Glutamatergic neuron (in vitro differentiated cells): ENCODE data around the gene FALEC. TPM values are rescaled to one million over a fixed set of nuclear protein-coding genes. Genes with fewer than 3 reads are reported as not detected.

ENCODE experiments used
- DNase-seq: peaks from one replicate; pipeline ENCODE4 v3.0.0; 2022
- H3K27ac Mint-ChIP-seq: one replicate; pipeline ENCODE4 v1.8.0; 2020; ENCODE audit warnings: mild to moderate bottlenecking, mixed read lengths, inconsistent platforms; ENCODE audit not compliant: unreplicated experiment
- H3K27me3 Mint-ChIP-seq: one replicate; pipeline ENCODE4 v1.8.0; 2020; ENCODE audit warnings: mild to moderate bottlenecking, moderate library complexity, mixed read lengths, inconsistent platforms; ENCODE audit not compliant: unreplicated experiment
- H3K36me3 Mint-ChIP-seq: one replicate; pipeline ENCODE4 v1.8.0; 2020; ENCODE audit warnings: mild to moderate bottlenecking, mixed read lengths, inconsistent platforms; ENCODE audit not compliant: unreplicated experiment
- H3K4me1 Mint-ChIP-seq: one replicate; pipeline ENCODE4 v1.8.0; 2020; ENCODE audit warnings: mild to moderate bottlenecking, low read depth, mixed read lengths, inconsistent platforms; ENCODE audit not compliant: unreplicated experiment
- H3K4me3 Mint-ChIP-seq: one replicate; pipeline ENCODE4 v1.8.0; 2020; ENCODE audit warnings: mild to moderate bottlenecking, mixed read lengths, inconsistent platforms; ENCODE audit not compliant: unreplicated experiment
- H3K9me3 Mint-ChIP-seq: one replicate; pipeline ENCODE4 v1.8.0; 2020; ENCODE audit warnings: mild to moderate bottlenecking, moderate library complexity, mixed read lengths, inconsistent platforms; ENCODE audit not compliant: unreplicated experiment
- CTCF ChIP-seq: fragments of 200-600 bp; sonication (generic); IDR thresholded peaks from one replicate; pipeline ENCODE4 v1.5.0; 2021; ENCODE audit not compliant: partially characterized antibody, unreplicated experiment
- total RNA-seq: library from RNA; stranded (reverse); fragmentation: NEBNext Ultra II Directional; extraction: Animal tissue kit (Norgen Biotek cat#: 25700); gene quantifications from one replicate; pipeline ENCODE4 v1.2.1, GENCODE V29; 2021; ENCODE audit not compliant: unreplicated experiment

Gene FALEC
- total RNA-seq, 1 donor from 2014 or later: not detected

DNA sequence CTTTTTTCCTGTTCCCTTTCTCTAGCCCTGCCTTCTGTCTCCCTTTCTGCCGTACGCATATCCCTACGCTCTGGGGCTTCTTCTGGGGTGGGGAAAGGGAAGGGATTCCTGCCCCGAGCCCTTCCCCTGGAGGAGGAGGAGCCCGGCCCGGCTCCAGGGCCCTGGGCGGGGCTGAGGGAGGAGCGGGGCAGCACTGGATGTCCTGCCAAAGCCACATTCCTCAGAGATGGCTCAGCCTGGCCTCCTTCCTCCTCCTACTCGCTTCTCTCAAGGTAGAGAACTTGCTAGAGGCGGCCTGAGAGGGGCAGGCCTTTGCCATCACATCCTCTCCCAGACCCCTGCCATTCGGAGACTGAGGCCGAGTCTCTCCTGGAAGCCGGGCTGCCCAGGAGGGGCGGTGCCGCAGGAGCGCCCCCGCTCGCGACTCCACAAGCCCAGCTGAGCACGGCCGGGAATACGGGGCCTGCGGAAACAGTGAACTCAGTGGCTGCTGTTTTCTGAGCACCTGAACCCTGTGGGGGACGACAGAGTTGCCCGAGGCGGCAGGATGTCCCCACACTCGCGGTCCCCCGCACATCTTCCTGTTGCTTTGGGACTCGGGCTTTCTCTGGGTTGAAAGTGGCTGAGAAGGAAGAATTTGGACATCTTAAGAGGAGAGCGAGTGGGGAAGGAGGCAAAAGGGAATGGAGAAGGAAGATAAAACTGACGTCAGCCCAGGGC lies 45.9 kb downstream of the FALEC start:
- Mint-ChIP-seq H3K4me3 (peak overlapping the region; percentile 99), H3K36me3 (no peaks in the 10 kb centered on the region), H3K27me3 (peaks cover 11% of the 10 kb centered on the region), H3K4me1 (peaks cover 24% of the 10 kb centered on the region), H3K27ac (peak overlapping the region; percentile 99), H3K9me3 (peaks cover 11% of the 10 kb centered on the region)
- peak; percentile 81 for DNase-seq
- TF ChIP-seq CTCF: peak; percentile 7

DNA sequence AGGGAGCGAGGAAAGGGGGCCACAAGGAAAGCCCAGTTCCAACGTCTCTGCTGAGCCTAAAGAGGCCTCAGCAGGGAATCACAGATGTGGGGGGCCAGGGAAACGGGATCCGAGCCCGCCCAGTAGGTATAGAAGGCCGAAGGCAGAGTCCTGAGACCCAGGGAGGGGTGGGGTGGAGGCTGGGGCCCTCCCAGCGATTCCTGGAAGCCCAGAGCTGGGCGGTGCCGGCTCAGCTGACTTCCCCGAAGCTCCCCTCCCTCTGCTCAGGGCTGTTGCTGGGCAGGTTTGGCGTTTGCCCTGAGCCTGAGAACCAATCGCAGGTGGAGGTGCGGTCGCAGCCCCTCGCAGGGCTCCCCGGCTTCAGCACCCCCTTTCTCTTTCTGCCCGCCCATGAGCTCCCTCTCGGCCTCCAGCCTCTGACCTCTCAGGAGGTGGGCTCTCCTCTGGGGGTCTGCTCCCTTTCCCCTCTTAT lies 46.5 kb downstream of the FALEC start:
- Mint-ChIP-seq H3K4me3 (peak overlapping the region; percentile 99), H3K9me3 (peaks cover 11% of the 10 kb centered on the region), H3K4me1 (peaks cover 24% of the 10 kb centered on the region), H3K36me3 (no peaks in the 10 kb centered on the region), H3K27me3 (peaks cover 11% of the 10 kb centered on the region), H3K27ac (peak overlapping the region; percentile 99)
- TF ChIP-seq CTCF: no peak
- peak; percentile 81 for DNase-seq

DNA sequence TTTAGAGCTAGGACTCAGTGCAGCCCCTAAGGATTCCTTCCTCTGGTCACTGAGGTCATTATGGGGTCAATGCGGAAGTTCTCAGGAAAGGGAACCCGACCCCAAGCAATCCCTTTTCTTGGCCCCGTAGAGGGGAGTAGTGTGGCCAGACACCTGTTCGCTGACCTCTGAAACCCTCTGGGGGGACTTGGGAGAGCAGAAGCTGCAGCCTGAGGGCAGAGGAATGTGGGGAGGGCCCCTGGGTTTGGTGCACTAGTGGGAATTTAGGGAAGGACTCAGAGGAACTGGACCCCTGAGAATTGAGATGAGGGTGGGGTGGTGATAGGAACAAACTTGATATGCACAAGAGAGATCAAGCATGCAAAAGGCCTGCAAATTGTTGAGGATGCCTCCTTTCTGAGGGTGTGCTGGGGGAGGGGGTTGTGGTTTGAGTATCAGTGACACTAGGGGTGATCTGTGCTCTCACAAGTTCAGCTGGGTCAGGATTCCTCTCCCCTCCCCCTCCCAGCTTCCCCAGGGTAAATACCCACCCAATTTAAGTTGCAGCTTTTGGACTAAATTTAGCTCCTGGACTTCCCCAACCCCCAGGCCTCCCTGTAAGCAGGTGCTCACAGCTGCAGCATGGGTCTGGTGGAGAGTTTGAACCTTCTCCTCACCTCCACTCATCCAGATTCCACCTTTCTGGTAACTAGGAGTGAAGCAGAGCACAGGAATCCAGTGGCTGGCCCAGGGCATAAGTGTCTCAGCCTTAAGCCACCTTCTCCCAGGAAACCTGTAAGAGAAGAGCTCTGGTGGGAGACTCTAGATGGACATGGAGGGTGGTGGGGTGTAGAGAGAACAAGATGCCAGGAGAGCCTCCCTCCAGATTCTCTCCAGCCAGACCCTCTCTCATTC lies 47.1 kb downstream of the FALEC start:
- peaks cover 31% of the 10 kb centered on the region for H3K4me1 Mint-ChIP-seq
- H3K9me3 Mint-ChIP-seq: peaks cover 17% of the 10 kb centered on the region
- H3K27ac Mint-ChIP-seq: peak overlapping the region; percentile 63
- H3K36me3 Mint-ChIP-seq: no peaks in the 10 kb centered on the region
- DNase-seq: peak; percentile 22
- peaks cover 14% of the 10 kb centered on the region for H3K27me3 Mint-ChIP-seq
- peak overlapping the region; percentile 99 for H3K4me3 Mint-ChIP-seq
- TF ChIP-seq CTCF: no peak

- Mint-ChIP-seq H3K27ac (peak overlapping the region; percentile 72), H3K9me3 (peaks cover 22% of the 10 kb centered on the region), H3K4me1 (peaks cover 39% of the 10 kb centered on the region), H3K36me3 (no peaks in the 10 kb centered on the region), H3K4me3 (peak overlapping the region; percentile 81), H3K27me3 (peaks cover 18% of the 10 kb centered on the region)
- DNase-seq: no peak
- TF ChIP-seq CTCF: no peak
Measured at GRCh38 chr1:150563340-150564038, 47.9 kb downstream of the FALEC start.
